CD4-positive, alpha-beta T cell (primary cell): ENCODE results near the gene FAM171A1. TPM values are rescaled to one million over a fixed set of nuclear protein-coding genes. Genes with fewer than 3 reads are reported as not detected.

Experiments used
- ATAC-seq: fragments of 200-7000 bp; cut with Tn5 transposase; one replicate; pipeline ENCODE4 v1.10.0; 2022; ENCODE audit warnings: mild to moderate bottlenecking; ENCODE audit not compliant: poor library complexity
- CTCF ChIA-PET: fragments of 350-600 bp; sonication (Branson Sonifier 250); formaldehyde crosslinking; loops from one replicate; lab custom pipeline; 2021; ENCODE audit warnings: antibody characterized with exemption, inconsistent platforms; lab: Charles Lee
- POLR2A ChIA-PET: fragments of 350-600 bp; sonication (Branson Sonifier 250); formaldehyde crosslinking; loops from one replicate; lab custom pipeline; 2021; ENCODE audit warnings: antibody characterized with exemption, inconsistent platforms; lab: Charles Lee
- DNase-seq, 14 experiments: peaks; one replicate each; pipeline ENCODE4 v3.0.0-alpha.2; 2013 to 2020; ENCODE audit warnings: mixed read lengths in 2 of 14
- H3K27ac ChIP-seq, 2 donors: one replicate each; pipeline versions ENCODE4 v1.5.1 to v1.7.0; 2013; ENCODE audit warnings: low read length in 2 of 2, low read depth in 1 of 2, mild to moderate bottlenecking in 1 of 2
- H3K27me3 ChIP-seq, 2 experiments: 1 replicate in 1 of 2; 2 replicates in 1 of 2; pipeline versions ENCODE4 v1.6.1 to v1.7.0; 2013; ENCODE audit warnings: low read length in 2 of 2, control low read depth in 1 of 2, mild to moderate bottlenecking in 1 of 2, moderate library complexity in 1 of 2; ENCODE audit not compliant: insufficient read depth in 2 of 2, control insufficient read depth in 1 of 2
- H3K36me3 ChIP-seq: one replicate; pipeline ENCODE4 v1.6.1; 2013; ENCODE audit warnings: low read length, control low read depth; ENCODE audit not compliant: insufficient read depth
- H3K4me1 ChIP-seq: one replicate; pipeline ENCODE4 v1.6.1; 2013; ENCODE audit warnings: low read length, control low read depth; ENCODE audit not compliant: insufficient read depth
- H3K4me3 ChIP-seq: one replicate; pipeline ENCODE4 v1.5.1; 2013; ENCODE audit warnings: mild to moderate bottlenecking, low read length, moderate library complexity
- H3K9me3 ChIP-seq, 2 experiments: 1 replicate in 1 of 2; 2 replicates in 1 of 2; pipeline versions ENCODE4 v1.6.1 to v1.7.0; 2013; ENCODE audit warnings: low read length in 2 of 2, mild to moderate bottlenecking in 2 of 2, control low read depth in 1 of 2, moderate library complexity in 1 of 2; ENCODE audit not compliant: control insufficient read depth in 1 of 2, insufficient read depth in 1 of 2
- H3K27ac Mint-ChIP-seq: one replicate; pipeline ENCODE4 v1.8.0; 2020; ENCODE audit warnings: mixed read lengths
- H3K27me3 Mint-ChIP-seq: one replicate; pipeline ENCODE4 v1.8.0; 2021; ENCODE audit warnings: mixed read lengths
- H3K36me3 Mint-ChIP-seq: one replicate; pipeline ENCODE4 v1.8.0; 2021; ENCODE audit warnings: low read depth, mixed read lengths
- H3K4me1 Mint-ChIP-seq: one replicate; pipeline ENCODE4 v1.8.0; 2021; ENCODE audit warnings: low read depth, mixed read lengths
- H3K4me3 Mint-ChIP-seq: one replicate; pipeline ENCODE4 v1.8.0; 2020; ENCODE audit warnings: mild to moderate bottlenecking, mixed read lengths
- H3K9me3 Mint-ChIP-seq: one replicate; pipeline ENCODE4 v1.8.0; 2020; ENCODE audit warnings: mixed read lengths
- intact Hi-C, 2 experiments: fragments of 100-400 bp; cut with DNase I in 1 of 2; cut with micrococcal nuclease in 1 of 2; formaldehyde crosslinking; loops; one replicate each; pipeline versions ENCODE4 v1.15.1 to v1.9.0; 2023 to 2025; cut with DNase I, micrococcal nuclease
- total RNA-seq, 174 experiments: library from RNA in 2 of 174; stranded (reverse) in 2 of 174; gene quantifications; one replicate each; pipeline ENCODE4 v1.2.3 and lab custom pipeline; 2021 to 2026
- TF ChIP-seq, protein P1 (sequence below): fragments of 200-600 bp; IDR thresholded peaks from one replicate; pipeline ENCODE4 v1.8.0; 2022; ENCODE audit warnings: antibody characterized with exemption, mild to moderate bottlenecking

The FAM171A1 gene
- total RNA-seq, 2 experiments from 2014 or later = 1.8 to 2.6 TPM

DNA sequence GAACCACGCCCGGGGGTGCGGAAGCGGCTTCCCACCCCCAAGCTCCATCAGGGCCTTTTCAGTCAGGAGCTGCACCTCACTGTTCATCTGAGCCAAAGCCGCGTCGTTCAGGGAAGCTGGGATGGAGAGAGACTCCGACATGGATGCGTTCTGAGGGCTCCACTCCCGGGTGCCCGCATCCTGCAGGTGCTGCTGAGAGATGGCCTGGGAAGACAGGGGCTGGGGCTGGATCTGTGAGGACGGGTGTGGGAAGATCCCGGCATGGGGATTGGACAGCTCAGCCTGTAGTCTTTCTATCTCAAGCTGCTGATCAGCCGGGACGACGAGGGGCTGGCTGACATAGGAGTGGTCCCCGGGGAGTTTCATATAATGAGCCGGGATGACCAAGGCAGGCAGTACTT, 157.6 kb downstream of the FAM171A1 start:
- Mint-ChIP-seq H3K36me3 (peaks cover 27% of the 10 kb centered on the region), H3K9me3 (no peaks in the 10 kb centered on the region), H3K27ac (no peak overlapping the region), H3K27me3 (no peaks in the 10 kb centered on the region), H3K4me3 (no peak overlapping the region), H3K4me1 (peaks cover 31% of the 10 kb centered on the region)
- H3K4me1 ChIP-seq = peaks cover 26% of the 10 kb centered on the region
- intact Hi-C loops = loop anchor here in 1 of 2 experiments (5.0 kb wide), 1 partner anchor 159 kb away; the partner anchor contains the start of gene FAM171A1
- no peaks in the 10 kb centered on the region for H3K27me3 ChIP-seq
- peaks cover 9% of the 10 kb centered on the region for H3K36me3 ChIP-seq
- DNase-seq = no peak
- ChIA-PET CTCF (no interaction called here), POLR2A (no interaction called here)
- no peak overlapping the region for H3K4me3 ChIP-seq
- TF ChIP-seq, protein P1, sequence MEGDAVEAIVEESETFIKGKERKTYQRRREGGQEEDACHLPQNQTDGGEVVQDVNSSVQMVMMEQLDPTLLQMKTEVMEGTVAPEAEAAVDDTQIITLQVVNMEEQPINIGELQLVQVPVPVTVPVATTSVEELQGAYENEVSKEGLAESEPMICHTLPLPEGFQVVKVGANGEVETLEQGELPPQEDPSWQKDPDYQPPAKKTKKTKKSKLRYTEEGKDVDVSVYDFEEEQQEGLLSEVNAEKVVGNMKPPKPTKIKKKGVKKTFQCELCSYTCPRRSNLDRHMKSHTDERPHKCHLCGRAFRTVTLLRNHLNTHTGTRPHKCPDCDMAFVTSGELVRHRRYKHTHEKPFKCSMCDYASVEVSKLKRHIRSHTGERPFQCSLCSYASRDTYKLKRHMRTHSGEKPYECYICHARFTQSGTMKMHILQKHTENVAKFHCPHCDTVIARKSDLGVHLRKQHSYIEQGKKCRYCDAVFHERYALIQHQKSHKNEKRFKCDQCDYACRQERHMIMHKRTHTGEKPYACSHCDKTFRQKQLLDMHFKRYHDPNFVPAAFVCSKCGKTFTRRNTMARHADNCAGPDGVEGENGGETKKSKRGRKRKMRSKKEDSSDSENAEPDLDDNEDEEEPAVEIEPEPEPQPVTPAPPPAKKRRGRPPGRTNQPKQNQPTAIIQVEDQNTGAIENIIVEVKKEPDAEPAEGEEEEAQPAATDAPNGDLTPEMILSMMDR = no peak
- H3K27ac ChIP-seq = no peak overlapping the region
- H3K9me3 ChIP-seq = peaks cover 0 to 6% of the 10 kb centered on the region in 2 experiments
- ATAC-seq = no peak

DNA sequence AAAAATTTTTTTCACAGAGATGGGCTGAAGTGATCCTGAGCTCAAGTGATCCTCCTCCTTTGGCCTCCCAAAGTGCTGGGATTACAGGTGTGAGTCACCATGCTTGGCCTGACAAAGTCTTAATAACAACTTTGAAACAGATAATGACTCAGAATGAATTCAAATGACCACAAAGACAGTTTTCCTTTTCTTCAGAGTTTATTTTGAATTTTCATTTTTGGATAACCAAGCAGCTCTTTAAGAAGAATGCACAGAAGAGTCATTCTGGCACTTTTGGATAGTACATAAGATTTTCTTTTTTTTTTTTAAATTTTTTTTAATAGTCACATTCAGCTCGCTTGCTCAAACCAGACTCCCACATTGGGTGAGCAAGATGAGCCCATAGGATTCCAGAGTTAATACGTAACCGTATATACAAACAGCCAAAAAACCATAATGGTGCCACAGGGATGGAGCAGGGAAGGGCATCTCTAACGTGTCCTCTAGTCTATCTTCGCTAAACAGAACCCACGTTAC, 159.6 kb downstream of the FAM171A1 start:
- Mint-ChIP-seq H3K36me3 (peaks cover 27% of the 10 kb centered on the region), H3K27ac (peak overlapping the region; percentile 98), H3K9me3 (no peaks in the 10 kb centered on the region), H3K4me1 (peaks cover 50% of the 10 kb centered on the region), H3K4me3 (no peak overlapping the region), H3K27me3 (no peaks in the 10 kb centered on the region)
- Histone ChIP-seq H3K27me3 (no peaks in the 10 kb centered on the region), H3K4me3 (no peak overlapping the region), H3K27ac (no peak overlapping the region), H3K9me3 (peaks cover 0 to 6% of the 10 kb centered on the region in 2 experiments), H3K4me1 (peaks cover 45% of the 10 kb centered on the region), H3K36me3 (peaks cover 9% of the 10 kb centered on the region)
- DNase-seq (no peak), ATAC-seq (no peak)
- CTCF ChIA-PET = interaction anchor here (1.8 kb wide), 1 partner anchor 44 kb away, joined by 9 read pairs; the partner anchor contains the start of gene NMT2
- POLR2A ChIA-PET = interaction anchor here (1.4 kb wide), 1 partner anchor 26 kb away, joined by 3 read pairs; no protein-coding TSS in a partner anchor
- intact Hi-C loops = loop anchor here in 1 of 2 experiments (5.0 kb wide), 1 partner anchor 161 kb away; the partner anchor contains the start of gene FAM171A1
- TF ChIP-seq, protein P1 = no peak

DNA sequence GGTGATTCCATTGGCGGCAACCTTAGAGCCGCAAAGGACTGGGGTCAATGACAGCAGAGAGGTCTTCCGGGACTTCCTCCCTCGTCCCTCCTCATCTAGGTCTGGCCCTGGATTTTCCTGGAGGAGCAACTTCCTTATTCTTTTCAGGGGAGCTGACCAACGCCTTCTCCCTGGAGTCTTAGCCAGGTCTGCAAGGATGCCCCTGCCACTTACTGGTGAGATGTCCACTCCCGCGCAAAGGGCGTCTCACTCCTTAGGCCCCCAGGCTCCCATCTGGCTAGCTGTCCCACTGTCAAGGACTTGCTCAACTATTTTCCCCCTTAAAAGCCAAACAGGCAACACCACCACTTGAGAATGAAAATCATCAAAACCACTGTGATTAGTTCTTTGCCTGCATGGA, 160.6 kb downstream of the FAM171A1 start:
- Histone ChIP-seq H3K4me3 (no peak overlapping the region), H3K4me1 (peaks cover 54% of the 10 kb centered on the region), H3K27me3 (no peaks in the 10 kb centered on the region), H3K27ac (no peak overlapping the region), H3K9me3 (peaks cover 0 to 6% of the 10 kb centered on the region in 2 experiments), H3K36me3 (peaks cover 9% of the 10 kb centered on the region)
- intact Hi-C loops = loop anchor here in 1 of 2 experiments (5.0 kb wide), 1 partner anchor 162 kb away; the partner anchor contains the start of gene FAM171A1
- no peaks in the 10 kb centered on the region for H3K27me3 Mint-ChIP-seq
- H3K4me1 Mint-ChIP-seq = peaks cover 60% of the 10 kb centered on the region
- H3K9me3 Mint-ChIP-seq = no peaks in the 10 kb centered on the region
- peak overlapping the region; percentile 98 for H3K27ac Mint-ChIP-seq
- H3K36me3 Mint-ChIP-seq = peaks cover 22% of the 10 kb centered on the region
- no peak for DNase-seq
- H3K4me3 Mint-ChIP-seq = peak overlapping the region; percentile 45
- ChIA-PET POLR2A (interaction anchor here (1.4 kb wide), 1 partner anchor 25 kb away, joined by 3 read pairs; no protein-coding TSS in a partner anchor), CTCF (interaction anchor here (1.8 kb wide), 1 partner anchor 43 kb away, joined by 9 read pairs; the partner anchor contains the start of gene NMT2)
- TF ChIP-seq, protein P1 = no peak
- ATAC-seq = no peak
